ENCODE measurements around the gene C3orf22.

Gene C3orf22

DNA sequence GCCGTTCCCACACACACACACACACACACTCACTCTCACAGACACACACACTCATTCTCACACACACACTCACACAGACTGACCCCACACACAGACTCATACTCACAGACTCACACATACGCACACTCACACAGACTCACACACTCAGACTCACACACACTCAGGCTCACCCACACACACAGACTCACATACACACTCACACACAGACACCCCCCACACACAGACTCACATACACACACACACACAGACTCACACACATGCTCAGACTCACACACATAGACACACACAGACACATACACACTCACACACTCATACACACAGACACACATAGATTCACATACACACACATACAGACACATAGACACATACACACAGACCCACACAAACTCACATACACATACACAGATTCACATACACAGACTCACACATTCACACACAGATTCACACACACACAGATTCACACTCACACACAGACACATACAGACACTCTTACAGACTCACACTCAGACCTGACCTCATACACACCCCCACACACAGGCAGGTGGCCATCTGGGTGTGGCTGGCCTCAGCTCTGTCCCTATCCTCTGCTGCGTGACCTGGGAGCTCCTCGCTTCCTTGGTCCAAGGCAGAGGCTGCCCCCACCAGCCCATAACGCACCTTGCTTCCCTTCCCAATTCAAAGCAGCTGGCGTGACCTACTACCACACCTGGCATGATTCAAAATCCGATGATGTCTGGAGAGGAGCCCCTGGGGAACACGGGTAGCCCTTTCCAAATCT lies 1.9 kb downstream of the C3orf22 start:
- DNase-seq = no peak

DNA sequence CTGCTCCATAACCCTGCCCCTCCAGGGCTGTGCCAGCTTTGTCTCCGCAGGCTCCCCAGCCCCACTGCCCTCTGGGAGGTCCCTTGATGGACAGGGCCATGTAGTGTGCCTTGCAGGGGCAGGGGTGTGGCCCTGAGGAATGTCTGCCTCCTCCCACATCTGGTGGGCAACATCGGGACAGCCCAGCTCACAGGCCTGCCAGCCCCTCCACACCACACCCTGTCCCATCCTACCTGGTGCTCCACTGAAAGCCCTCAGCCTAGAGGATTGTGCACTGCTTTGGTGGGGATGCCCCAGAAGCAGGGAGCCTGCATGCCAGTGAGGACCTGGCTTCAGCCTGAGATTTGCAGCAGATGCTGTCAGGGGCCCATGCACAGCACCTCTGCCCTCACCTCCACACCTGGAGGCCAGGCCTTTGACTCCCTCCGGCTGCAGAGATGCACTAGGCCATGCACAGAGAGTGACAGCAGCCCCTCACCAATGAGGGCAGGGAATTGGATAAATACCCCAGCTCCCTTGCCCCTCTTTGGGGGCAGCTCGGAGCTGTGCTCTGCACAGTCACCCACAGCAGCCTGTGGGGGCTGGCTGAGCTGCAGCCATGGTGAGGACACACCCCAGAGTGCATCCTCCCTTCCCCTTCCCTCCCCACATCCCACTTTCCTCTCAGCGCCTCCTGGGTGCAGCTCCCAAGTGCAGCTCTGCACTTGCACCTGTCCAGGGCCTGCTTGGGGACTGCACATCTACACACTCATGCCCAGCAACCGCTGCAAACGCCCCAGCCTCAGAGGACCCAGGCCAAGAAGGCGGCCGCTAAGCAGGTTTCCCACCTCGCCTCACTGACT lies 2.7 kb downstream of the C3orf22 start:
- peak; percentile 4 for DNase-seq

DNA sequence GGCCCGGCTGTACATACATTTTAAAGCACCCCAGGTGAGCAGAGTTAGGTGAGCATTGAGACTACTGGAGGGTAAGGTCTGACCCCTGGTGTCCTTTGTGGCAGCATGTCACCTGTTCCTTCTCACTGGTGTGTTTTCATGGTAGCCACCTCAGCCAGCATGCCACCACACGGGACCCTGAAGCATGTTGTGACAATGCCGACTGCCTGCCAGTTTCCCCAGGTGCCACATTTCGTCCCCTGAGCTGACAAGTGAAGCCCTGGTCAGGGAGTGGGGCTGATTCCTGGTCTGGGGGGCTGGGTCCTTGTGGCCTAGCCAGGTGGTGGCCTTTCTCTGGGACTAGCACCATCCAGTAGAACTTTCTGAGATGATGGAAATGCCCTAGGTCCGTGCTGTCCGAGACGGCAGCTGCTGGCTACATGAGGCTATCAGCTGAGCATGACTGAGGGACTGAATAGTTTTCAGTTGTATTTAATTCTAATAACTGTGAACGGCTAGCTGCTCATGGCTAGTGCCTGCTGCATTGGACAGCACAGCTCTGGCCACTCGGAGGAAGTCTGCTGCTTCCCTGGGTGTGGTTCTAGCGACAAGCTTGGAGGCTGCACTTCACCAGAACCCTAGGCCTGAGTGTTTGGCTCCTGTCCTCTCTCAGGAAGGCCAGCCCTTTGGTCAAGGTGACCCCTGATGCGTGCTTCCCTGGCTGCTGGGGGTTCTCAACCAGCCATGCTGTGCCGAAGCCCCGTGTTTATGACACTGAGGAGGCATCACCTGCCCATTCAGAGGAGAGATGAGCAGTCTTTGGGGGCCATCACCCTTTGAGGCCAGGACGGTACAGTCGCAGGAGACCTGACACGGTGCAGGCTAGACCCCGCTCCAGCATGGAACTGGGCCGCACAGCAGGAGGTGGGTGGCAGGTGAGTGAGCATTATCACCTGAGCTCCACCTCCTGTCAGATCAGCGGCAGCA lies 3.9 kb downstream of the C3orf22 start:
- peak; percentile 4 for DNase-seq

GRCh38 chr3:126553284-126554084 lies 5.2 kb downstream of the C3orf22 start:
- peak; percentile 9 for DNase-seq

GRCh38 chr3:126552688-126553283 lies 5.9 kb downstream of the C3orf22 start:
- DNase-seq = peak; percentile 6

DNA sequence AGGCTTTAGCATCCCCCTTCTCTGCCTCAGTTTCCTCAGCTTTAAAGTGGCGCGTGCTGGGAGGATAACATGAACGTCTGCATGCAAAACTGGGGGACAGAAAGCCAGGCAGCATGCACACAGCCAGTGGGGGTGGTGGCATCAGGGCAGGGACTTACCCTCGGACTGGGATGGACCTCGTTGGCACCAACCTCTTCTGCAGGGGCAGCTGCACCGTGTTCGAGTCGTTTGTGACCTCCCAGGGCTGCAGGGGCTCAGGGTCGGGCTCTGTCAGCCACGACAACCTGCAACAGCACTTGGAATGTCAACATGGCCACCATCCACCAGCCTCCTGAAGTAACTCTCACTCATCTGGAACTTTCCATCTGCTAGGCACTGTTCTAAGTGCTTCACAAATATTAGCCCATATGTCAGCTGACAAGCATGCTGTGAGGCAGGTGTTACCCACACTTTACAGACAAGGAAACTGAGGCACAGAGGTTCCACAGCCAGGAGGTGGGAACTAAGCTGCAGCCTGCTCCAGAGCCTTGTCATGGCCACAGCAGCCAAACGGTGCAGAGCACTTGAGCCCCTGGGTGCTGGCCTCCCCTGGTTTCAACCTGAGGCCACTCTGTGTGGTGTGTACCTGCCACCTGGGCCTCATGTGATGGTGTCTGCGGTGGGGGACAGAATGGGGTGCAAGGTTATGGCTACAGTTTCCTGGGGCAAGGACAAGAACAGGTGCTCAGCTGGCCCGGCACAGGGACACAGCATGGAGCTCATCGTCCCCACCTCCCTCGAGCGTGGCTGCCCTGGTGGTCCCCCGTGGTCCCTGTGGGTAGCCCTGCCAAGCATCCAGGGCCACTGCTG lies 6.7 kb downstream of the C3orf22 start:
- DNase-seq = peak; percentile 7

GRCh38 chr3:126551121-126551838 lies 7.5 kb downstream of the C3orf22 start:
- DNase-seq = peak; percentile 4

- peak; percentile 4 for DNase-seq
Measured at GRCh38 chr3:126550488-126551051, 8.2 kb downstream of the C3orf22 start.

GRCh38 chr3:126549861-126550487 lies 8.8 kb downstream of the C3orf22 start:
- peak; percentile 5 for DNase-seq

DNA sequence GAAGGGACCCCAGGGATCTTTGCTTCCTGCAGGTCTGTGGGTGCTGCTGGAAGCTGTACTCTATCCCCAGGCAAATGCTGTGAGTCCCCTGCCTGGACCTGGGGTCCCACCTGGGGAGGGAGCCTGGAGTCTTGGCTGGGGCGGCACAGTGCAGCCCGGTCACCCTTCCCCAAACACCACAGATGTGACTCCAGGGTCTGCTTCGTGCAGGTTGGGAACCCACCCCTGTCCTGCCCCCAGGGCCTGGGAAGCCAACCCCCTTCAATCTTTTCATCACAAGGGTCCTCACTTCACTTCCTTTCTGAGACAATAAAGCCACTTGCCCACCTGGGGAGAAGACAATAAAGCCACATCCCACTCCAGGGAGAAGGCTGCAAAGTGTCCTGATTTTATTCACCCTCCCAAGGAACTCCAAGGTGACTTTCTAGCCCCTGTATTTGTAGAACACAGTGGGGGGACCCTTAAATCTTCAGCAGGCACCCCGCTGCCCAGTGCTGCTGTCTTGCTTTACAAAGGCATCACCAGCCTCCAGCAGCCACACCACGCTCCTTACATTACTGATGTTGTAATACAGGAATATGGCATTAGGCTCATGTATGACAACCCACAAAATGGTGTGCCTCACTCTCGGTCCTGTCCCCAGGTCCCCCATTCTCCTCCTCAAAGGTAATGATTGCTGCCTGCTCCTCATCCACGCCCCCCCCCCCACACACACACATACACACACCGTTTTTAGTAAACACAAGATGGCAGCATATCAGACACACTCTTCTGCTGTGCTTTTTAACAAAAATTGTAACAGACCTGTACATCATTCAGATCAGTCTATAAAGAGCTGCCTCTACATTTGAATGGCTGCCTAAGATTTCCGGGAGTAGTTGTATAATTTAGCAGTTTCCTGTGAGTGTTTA lies 9.9 kb downstream of the C3orf22 start:
- DNase-seq = peak; percentile 3

DNA sequence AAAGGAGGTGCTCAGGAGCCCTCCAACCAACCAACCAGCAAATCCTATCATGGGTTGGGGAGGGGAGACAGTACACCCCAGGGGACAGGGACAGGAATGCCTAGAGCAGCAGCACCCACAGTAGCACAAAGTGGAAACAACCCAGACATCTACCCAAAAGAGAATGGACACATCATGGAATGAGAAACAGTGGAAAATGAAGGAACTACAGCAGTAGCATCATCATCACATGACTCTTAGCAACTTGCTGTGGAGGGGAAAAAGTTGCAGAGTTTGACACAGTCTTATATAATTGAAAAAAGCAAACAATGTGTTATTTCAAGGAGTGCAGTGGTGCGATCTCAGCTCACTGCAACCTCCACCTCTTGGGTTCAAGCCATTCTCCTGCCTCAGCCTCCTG lies 11.0 kb downstream of the C3orf22 start:
- no peak for DNase-seq

- peak; percentile 0 for DNase-seq
Measured at GRCh38 chr3:126546549-126547239, 12.0 kb downstream of the C3orf22 start.

GRCh38 chr3:126546013-126546412 lies 12.7 kb downstream of the C3orf22 start:
- DNase-seq = no peak

DNA sequence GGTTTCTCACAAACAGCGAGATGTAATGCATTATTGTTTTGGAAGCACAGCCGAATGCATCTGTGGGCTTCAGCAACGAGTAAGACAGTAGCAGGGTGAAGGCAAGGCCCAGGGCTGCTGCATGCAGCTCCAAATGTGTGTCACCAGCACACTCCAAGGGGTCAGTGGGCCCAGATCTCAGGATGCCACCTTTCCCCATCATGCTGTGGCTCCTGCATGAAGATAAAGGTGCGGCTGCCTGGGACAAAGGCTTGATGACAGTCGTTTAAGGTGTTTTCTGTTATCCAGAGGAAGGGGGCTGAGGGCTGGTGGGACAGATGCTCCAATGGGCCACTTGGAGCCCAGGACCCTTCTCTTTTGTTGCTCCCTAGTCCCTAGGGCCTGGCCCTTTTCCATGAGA lies 13.2 kb downstream of the C3orf22 start:
- DNase-seq = peak; percentile 2

DNA sequence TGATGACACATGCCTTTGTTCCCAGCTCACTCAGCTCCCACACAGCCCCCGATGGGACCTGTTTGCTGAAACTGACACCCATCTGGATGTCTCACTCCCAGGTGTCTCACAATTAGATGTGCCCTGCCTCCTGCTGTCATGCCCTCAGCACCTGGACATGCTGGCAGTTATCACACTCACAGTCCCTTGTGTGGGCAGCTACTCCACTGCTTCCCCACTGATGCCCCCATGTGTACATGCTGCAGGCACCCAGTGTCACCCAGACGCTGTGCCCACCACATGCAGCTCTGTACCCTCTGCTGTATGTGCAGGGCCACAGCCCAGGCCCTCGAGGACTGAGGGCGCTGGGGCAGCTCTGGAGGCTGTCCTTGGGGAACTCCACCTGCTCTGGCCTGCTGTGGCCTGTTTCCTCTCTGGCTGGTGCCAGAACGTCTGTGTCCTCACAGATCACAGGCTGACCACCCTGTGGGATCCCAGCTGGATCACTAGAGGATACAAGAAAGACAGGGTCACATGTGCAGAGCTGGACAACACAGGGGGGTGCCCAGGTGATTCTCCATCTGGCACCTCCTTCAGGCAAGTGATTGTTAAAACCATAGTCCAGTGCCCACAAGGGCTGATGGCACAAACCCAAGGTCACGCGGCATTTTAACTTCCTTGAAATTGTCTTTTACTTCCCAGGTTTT lies 14.0 kb downstream of the C3orf22 start:
- DNase-seq = no peak

DNA sequence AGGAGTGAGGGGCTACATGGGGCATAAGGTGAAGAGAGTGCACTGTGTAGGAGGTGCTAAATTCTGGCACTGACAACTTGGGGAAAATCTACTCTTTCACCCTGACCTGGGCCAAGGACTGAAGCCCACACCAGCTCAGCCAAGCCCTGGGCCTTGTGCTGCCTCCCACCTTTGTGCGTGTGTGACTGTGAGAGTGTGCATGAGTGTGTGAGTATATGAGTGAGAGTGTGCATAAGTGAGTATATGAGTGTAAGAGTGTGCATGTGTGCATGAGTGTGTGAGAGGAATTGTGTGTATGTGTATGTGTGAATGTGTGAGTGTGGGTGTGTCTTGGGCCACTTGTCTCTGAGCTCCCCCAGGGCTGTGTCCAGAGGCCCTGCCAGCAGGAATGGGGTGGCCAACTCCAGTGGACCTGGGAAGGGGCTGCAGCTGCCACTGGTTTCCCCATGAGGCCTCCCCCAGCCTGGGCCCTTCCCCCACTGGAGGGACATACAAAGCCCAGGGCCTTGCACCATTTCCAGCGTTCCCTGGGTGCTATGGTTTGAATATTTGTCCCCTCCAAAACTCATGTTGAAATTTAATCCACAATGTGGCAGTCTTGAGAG lies 15.2 kb downstream of the C3orf22 start:
- DNase-seq = peak; percentile 3
